Fibroblast of skin of left quadriceps (primary cell): ENCODE data around the gene ANKRD40CL.
A peak's percentile ranks its signal among the peaks of the same experiment; 100 is the strongest.

Experiments used
- DNase-seq, 2 experiments: peaks; one replicate each; pipeline ENCODE4 v3.0.0-alpha.2; 2013; ENCODE audit warnings: low read depth in 2 of 2

Gene ANKRD40CL

GRCh38 chr17:50787106-50787505 lies 19.8 kb upstream of the ANKRD40CL start:
- no peak for DNase-seq

GRCh38 chr17:50785946-50786570 lies 18.7 kb upstream of the ANKRD40CL start:
- peak; percentile 2 to 4 for DNase-seq

GRCh38 chr17:50785126-50785525 lies 17.8 kb upstream of the ANKRD40CL start:
- DNase-seq, result no peak

DNA sequence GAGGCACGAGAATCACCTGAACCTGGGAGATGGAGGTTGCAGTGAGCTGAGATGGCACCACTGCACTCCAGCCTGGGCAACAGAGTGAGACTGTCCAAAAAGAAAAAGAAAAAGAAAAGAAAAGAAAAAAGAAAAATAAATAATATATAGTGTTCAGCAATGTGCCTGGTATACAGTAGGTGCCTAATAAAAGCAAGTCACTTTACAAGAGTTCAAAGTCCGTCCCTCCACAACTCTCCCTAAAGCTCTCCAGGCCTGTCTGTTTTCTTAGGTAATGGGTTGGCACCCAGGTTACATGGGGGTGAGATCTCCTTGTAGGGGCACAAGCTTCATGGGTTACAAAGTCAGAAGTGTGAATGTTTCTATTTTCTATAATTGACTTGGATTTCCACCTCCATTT lies 16.6 kb upstream of the ANKRD40CL start:
- DNase-seq, result no peak

- DNase-seq, result peak; percentile 48 to 56
These were observed 15.9 kb upstream of the ANKRD40CL start for GRCh38 chr17:50783193-50783660.

DNA sequence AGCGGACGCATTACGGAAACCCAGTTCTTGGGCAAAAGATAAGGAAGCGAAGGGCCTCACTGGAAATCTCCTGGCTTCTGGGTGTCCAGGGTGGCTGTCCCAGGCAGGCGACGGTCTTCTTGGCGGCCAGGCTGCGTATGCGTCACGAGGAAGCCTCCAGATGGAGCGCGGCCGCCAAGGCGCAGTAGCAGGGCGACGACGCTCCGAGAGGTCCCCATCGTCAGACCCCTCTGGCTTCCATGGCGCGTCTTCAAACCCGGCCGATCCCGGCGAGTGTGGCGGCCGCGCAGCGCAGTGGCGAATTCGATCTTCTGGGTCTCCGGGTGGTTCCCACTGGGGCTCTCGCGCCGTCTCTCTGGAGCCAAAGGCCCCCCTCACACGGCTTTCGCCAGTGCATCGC lies 13.8 kb upstream of the ANKRD40CL start:
- DNase-seq, result no peak

DNA sequence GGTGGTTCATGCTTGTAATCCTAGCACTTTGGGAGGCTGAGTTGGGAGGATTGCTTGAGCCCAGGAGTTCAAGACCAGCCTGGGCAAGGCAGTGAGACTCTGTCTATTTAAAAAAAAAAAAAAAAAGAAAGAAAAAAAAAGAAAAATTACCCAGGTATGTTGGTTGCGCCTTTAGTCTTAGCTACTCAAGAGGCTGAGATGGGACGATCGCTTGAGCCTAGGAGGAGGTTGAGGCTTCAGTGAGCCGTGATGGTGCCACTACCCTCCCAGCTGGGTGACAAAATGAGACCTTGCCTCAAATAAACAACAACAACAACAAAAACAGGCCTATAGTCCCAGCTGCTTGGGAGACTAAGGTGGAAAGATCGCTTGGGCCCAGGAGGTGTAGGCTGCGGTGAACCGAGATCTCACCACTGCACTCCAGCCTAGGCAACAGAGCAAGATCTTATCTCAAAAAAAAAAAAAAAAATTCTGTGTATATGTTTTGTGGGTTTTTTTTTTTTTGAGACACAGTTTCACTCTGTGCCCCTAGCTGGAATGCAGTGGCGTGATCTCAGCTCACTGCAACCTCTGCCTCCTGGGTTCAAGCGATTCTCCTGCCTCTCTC lies 12.5 kb upstream of the ANKRD40CL start:
- no peak for DNase-seq

GRCh38 chr17:50778988-50779387 lies 11.7 kb upstream of the ANKRD40CL start:
- DNase-seq, result no peak

GRCh38 chr17:50778471-50778870 lies 11.2 kb upstream of the ANKRD40CL start:
- DNase-seq, result no peak

DNA sequence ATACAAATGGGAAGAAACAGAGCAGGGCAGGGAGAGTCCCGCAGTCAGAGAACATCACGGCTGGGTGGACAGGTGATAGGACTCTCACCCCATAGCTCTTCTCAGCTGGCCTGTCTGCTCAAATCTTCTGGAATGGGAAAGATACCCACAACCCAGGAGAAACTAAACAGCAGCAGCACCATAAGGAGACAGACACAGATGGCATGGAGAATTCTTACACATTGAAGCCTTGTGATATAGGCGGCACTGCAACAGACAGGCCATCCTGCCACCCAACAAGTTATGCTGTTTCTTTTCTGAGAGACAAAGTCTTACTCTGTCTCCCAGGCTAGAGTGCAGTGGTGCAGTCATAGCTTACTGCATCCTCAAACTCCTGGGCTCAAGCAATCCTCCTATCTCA lies 8.6 kb upstream of the ANKRD40CL start:
- DNase-seq, result no peak

DNA sequence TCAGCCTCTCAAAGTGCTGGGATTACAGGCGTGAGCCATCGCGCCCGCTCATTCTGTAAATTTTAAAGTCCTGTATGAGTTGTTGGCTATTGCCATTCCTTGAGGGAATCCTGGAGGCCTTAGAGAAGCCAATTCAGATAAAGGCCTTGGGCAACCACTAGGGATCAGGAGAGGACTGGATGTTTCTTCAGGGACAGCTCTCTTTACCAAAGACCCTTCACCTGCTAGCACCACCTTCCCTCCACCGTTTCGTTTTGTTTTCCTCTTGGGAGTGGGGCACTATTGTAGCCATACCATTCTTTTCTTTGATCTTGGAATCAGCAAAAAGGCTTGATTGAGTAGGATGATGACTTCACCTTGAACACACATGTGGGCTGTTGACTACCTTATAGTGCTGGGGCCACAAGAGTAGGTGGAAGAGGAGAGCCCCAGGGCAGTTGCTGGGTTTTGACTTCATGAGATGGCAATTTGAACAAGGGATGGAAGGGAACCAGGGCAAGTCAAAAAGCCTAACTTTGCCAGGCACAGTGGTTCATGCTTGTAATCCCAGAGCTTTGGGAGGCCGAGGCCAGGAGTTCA lies 7.0 kb upstream of the ANKRD40CL start:
- no peak for DNase-seq

- DNase-seq, result no peak
These were observed 4.9 kb upstream of the ANKRD40CL start for GRCh38 chr17:50771991-50772785.

DNA sequence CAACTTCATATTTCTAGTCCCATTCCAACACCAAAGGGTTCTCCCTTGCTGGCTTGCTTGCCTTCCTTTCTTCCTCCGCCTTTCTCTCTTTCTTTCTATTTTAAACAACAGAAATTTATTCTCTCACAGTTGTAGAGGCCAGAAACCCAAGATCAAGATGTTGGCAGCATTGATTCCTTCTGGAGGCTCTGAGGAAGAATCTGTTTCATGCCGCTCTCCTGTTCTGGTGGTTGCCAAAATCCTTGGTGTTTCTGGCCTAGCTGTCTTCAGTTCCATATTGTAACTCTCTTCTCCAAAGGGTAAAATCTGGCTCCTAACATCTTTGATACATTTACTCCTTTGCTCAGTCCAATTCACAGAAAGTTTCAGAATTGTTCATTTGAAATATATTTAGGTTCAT lies 3.0 kb upstream of the ANKRD40CL start:
- no peak for DNase-seq

GRCh38 chr17:50769884-50770283 lies 2.6 kb upstream of the ANKRD40CL start:
- DNase-seq, result no peak

GRCh38 chr17:50768346-50768761 lies 1.0 kb upstream of the ANKRD40CL start:
- no peak for DNase-seq

DNA sequence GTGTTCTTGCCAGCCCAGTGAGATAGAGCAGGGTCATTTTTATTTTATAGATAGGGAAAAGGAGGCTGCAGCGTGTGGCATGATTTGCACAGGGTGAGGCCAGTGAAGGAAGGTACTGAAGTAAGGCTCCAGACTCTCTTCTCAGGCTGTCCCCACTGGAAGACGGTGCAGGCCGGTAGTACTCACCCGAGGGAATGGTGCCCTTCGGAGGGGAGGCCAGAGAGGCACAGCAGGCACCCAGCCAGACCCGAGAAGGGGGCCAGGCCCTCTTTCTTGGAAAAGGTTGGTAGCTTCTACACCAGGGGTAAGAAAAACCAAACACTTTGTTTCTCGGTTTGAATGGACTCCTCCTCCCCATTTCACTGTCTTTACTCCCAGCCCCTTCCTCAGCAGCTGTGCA lies 288 bp downstream of the ANKRD40CL start:
- DNase-seq, result no peak

DNA sequence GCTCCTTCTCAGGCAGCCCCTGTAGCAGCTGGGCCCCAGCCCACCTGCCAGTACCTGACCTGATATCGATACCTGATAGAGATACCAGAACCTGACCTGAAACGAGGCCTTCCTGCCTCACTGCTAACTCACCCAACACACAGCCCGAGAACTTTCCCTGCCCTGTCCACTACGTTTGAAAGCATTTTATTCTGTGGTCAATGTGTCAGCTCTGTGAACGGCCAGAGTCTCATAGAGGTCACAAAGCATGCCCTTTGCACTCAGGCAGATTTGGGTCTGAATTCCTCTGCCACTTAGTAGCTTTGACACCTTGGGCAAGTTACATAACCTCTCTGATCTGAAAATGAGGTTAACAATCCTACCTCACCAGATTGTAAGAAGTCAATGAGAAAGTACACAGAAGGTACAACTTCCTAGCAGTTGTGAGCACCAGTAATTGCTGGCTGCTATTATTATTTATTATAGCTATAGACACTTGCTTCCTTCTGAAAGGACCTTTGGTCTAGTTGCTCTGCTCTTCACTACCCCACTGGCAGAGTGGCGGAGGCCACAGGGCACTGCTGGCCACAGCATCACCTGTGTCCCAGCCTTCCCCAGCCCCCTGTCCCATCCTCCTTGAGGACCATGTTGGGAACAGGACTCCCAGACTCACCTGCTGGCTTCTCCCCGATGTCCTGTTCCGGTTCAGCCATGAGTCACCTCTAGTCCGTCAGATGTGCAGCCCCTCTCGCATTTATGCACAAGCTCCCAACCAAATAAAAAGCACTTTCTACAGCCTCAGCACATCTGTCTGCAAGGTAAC lies 895 bp downstream of the ANKRD40CL start:
- no peak for DNase-seq

DNA sequence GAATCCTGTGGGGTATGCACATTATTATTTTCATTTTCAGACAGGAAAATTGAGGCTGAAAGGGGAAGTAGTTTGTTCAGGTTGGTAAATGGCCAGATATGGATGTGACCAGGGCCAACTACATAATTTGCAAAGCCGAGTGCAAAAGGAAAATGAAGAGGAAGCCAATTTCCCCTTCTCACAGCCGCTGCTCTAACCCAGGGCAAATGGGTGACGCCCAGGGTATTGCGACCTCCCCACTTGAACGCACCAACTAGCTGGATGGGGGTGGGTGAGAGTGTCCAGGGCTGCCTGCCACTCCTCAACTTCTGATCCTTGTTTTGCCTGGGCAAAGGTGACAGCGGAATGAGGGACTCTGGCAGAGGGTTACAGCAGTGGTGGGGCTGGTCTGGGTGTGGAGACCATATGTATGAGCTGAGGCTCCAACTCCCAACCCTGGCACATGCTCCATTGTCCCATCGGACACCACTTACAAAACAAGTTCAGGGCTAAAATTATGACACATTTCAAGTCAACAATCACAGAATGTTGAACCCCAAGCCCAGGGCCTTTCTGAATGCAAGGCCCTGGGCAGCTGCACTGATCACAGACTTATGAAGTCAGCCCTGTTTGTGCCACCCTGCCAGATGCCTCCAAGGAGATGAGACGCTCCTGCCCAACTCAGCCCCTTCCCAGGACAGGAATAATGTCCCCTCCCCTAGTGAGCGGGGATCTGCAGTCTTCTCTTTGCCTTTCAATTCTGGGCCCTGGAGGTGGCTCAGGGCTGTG lies 1.7 kb downstream of the ANKRD40CL start:
- DNase-seq, result no peak

- DNase-seq, result no peak
These were observed 2.6 kb downstream of the ANKRD40CL start for GRCh38 chr17:50764734-50765149.

- no peak for DNase-seq
These were observed 3.4 kb downstream of the ANKRD40CL start for GRCh38 chr17:50763716-50764475.
